22Rv1 (cell line): Measurements from ENCODE around the gene RBM19.

Experiments used
- ZFX ChIP-seq: fragments of 450-650 bp; IDR thresholded peaks from 2 replicates; pipeline ENCODE4 v1.6.1; 2017; ENCODE audit warnings: antibody characterized with exemption, borderline replicate concordance
- TF ChIP-seq, protein P1 (sequence below): fragments of 450-650 bp; IDR thresholded peaks from 2 replicates; pipeline ENCODE4 v1.5.1; 2017; ENCODE audit warnings: mild to moderate bottlenecking

DNA sequence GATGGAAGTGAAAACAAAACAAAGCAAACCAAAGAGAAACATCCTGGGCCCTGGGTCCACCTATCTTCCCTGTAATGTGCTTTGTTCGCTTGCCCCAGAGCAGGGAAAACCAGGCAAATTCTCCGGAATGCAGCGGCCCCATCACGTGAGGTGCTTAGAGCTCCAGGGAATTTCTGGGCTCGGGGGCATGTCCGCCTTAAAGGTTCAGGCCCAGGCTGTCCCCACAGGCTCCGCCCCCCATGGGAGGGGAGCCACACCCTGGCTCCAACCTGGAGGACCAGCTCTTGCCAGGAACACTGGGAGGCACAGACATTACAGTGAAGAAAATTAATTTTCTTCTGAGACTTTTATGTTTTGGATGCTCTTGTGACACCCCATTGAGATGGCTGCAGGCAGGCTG lies 69.9 kb downstream of the RBM19 start:
- TF ChIP-seq, protein P1, sequence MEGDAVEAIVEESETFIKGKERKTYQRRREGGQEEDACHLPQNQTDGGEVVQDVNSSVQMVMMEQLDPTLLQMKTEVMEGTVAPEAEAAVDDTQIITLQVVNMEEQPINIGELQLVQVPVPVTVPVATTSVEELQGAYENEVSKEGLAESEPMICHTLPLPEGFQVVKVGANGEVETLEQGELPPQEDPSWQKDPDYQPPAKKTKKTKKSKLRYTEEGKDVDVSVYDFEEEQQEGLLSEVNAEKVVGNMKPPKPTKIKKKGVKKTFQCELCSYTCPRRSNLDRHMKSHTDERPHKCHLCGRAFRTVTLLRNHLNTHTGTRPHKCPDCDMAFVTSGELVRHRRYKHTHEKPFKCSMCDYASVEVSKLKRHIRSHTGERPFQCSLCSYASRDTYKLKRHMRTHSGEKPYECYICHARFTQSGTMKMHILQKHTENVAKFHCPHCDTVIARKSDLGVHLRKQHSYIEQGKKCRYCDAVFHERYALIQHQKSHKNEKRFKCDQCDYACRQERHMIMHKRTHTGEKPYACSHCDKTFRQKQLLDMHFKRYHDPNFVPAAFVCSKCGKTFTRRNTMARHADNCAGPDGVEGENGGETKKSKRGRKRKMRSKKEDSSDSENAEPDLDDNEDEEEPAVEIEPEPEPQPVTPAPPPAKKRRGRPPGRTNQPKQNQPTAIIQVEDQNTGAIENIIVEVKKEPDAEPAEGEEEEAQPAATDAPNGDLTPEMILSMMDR = no peak
- TF ChIP-seq ZFX = no peak
